Stimulated activated CD4-positive, alpha-beta T cell treated with anti-CD3 and anti-CD28 coated beads, TNF-alpha, amount 100 ng/mL, for 48 hours (primary cell): ENCODE results near the gene PHACTR3.

ENCODE experiments used
- DNase-seq, 3 donors: peaks; one replicate each; pipeline ENCODE4 v3.0.0-alpha.2; 2020; ENCODE audit warnings: low read depth in 3 of 3

The PHACTR3 gene

DNA sequence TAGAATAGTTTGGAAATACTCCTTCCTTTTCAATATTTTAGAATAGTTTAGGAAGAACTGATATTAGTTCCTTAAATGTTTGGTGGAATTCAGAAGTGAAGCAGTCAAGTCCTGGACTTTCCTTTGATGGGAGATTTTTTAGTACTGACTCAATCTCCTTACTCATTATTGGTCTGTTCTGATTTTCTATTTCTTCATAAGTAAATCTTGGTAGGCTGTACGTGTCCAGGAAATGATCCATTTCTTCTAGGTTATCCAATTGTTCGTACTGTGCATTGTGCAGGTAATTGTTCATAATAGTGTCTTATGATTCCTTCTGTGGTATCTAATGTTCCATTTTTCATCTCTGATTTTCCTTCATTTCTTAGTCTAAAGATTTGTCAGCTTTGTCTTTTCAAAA, 190.2 kb downstream of the PHACTR3 start:
- no peak for DNase-seq

DNA sequence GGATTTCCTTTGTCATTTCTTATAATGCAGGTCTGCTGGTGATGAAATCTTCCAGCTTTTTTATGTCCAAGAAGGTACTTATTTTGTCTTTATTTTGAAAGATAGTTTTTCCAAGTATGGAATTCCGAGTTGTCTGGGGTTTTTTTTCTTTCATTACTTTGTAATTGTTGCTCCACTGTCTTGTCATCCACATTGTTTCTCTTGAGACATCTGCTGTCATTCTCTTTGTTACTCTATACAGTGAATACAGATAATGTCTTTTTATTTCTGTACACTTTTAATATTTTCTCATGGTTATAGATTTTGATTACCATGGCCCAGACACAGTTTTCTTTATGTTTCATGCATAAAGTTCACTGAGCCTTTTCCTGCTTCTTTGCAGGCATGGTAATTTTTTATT, 196.0 kb downstream of the PHACTR3 start:
- no peak for DNase-seq

DNA sequence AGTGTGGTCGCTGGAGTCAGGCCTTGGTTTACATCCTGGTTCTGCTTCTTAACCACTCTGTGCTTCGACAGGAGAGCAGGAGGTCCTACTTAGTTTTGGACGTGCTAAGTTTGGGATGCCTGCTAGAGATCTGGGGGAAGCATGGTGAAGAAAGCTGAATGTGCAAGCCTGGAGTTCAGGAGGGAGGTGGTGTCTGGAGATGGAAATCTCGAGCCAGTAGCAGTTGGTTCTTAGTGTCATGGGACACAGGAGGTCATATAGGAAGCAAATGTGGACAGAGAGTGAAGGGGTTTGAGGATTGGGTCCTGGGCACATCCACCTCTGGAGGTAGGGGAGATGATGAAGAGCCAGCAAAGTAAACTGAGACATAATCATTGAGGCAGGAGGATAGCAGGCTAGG, 197.7 kb downstream of the PHACTR3 start:
- no peak for DNase-seq

DNA sequence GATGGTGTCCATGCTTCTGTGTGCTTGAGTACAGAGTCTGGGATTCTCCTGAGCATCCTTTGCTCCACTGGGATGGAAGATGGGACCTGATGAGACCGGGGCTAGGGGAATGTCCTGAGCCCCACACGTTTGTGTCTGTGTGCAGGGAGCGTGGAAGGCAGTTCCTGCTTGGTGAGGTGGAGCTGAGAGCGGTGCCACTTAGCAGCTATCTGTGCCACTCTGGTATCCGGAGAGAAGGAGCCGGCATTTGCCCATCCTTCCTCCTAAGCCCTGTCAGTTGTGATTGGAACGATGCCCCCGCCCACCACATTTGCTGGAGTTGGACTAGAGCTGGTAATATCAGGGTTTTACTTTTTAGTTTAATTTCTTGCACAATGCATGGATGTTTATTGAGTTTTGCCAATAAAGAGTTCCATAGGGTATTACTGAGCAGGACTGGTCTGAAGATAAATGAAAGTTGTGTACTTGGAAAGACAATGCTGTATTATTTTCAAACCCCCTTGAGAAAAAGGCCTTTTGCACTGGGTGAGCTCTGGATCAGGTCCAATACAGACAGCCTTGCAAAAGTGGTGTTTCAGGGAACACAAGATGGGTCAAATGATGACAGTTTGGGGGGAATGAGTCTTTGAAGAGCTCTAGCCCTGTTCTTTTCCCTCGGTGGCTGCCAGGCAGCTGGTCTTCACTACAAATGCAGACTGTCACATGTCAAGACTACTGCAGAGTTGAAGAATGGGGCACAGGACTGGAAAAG, 198.3 kb downstream of the PHACTR3 start:
- DNase-seq, result no peak

GRCh38 chr20:59804347-59804746, 200.0 kb downstream of the PHACTR3 start:
- no peak for DNase-seq

GRCh38 chr20:59804871-59805665, 200.7 kb downstream of the PHACTR3 start:
- no peak for DNase-seq

DNA sequence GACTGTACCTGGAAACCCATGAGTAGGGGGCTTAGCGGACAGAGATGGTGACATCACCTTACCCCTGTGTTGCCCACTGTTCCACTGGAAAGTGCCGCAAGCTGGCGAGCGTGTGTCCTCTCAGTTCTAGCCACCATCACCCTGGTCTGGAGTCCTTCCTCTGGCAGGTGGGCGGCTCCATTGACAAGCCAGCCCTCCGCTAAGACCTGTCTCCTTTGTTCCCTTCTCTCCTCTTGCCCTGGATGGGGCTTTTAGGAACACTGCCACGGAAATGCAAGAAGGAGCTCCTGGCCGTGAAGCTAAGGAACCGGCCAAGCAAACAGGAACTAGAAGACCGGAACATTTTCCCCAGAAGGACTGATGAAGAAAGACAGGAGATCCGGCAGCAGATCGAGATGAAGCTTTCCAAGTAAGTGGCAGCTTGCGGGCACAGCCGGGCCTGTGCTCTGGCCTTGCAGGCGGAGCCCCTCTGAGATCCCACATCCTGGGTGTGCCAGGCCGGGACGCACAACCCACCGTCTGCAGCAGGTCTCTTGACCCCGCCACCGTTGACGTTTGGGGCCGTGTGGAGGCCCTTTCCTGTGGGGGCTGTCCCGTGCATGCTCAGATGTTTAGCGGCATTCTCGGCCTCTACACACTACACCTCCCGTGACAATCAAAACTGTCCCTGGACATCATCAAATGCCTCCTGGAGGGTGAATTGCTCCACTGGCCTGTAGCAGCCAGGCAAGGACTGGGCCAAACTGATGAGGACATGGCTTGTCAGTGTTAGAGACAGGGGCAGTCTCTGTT, 201.6 kb downstream of the PHACTR3 start:
- DNase-seq, result no peak

DNA sequence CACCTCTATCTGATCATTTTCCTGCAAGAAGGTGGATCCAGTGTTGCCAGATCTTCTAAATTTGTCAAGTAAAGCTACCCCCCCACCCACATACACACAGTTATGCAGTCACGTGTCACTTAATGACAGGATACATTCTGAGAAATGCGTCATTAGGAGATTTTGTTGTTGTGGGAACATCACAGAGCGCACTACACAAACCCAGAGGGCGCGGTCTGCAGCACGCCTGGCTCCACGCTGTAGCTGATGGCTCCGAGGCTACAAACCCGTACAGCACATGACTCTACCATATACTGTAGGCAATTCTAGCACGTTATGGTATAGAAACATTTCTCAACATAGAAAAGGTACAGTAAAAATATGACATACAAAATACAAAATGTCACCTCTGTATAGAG, 202.2 kb downstream of the PHACTR3 start:
- no peak for DNase-seq

- no peak for DNase-seq
Measured at GRCh38 chr20:59807909-59808728, 203.8 kb downstream of the PHACTR3 start.

- DNase-seq, result no peak
Measured at GRCh38 chr20:59808729-59809381, 204.5 kb downstream of the PHACTR3 start.

- no peak for DNase-seq
Measured at GRCh38 chr20:59809630-59810448, 205.5 kb downstream of the PHACTR3 start.

GRCh38 chr20:59810449-59811187, 206.3 kb downstream of the PHACTR3 start:
- DNase-seq, result no peak

- no peak for DNase-seq
Measured at GRCh38 chr20:59811681-59812171, 207.4 kb downstream of the PHACTR3 start.

DNA sequence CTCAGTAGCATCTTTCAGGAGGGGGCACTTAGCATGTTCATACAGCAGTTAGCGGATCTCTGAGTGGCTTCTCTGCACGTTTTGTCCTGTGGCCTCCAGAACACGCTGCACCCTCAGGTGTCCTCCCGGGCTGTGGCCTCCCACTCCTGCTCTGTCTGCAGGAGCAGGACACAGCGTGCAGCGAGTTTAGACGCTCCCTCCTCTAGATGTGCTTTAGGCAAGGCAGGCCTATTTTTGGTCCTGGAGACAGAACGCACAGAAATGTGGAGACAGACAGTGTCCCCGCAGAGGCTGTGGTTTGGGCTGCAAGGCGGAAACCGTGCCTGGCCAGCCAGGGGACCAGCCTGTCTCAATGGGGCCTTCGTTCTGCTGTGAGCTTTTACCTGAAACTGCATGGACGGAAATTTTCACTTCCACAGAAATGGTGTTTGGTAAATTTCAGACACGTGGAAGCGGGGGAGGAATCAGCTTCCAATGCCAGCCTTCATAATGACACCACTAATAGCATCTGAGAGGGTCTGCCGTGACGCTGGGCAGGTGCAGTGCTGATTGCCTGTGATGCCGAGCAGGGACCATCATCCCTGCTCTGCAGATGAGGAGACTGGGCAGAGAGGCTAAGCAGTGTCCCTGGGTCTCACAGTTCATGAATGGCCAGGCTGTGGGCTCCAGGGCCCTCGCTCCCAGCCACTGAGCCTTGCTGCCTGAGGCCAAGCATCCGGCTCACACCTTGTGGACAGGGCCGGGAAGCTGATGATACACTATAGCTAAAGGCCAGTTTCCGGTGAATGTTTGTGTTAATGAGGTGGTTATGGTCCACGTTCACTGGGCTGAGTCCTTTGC, 208.2 kb downstream of the PHACTR3 start:
- DNase-seq, result no peak

DNA sequence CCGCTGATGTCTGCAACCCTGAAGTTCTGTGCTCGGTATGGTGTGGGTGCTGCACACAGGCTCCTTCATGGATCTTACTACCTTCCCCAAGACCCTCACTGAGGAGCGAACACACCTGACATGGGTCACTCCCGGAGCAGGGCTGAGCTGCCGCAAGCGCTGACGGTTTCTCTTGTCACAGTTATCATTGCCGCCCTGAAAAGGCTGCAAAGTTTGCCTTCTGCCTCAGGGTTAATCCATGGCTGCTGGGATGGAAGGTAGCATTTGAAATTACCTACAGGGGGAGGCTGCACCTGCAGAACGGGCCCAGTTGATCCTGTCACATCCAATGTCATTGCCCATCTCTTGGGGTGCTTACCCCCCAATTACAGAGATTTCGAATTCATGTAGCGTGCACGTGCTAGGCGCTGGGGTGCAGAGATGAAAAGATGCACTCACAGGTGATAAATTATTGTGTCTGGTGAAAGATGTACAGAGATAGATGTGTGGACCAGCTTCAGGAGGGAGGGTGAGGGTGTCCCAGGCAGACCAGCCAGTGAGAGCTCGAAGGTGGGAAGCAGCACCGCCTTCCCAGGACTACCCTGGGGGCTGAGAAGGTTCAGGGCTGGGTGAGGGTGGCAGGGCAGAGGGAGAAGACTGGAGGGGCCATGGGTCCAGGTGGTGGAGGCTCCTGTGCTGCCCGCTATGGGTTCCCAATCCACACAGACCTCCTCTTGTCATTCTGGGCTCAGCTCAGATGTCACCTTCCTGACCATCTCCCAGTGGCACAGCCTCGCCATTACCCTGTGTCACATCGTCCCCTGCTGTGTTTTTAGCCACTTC, 209.0 kb downstream of the PHACTR3 start:
- no peak for DNase-seq

DNA sequence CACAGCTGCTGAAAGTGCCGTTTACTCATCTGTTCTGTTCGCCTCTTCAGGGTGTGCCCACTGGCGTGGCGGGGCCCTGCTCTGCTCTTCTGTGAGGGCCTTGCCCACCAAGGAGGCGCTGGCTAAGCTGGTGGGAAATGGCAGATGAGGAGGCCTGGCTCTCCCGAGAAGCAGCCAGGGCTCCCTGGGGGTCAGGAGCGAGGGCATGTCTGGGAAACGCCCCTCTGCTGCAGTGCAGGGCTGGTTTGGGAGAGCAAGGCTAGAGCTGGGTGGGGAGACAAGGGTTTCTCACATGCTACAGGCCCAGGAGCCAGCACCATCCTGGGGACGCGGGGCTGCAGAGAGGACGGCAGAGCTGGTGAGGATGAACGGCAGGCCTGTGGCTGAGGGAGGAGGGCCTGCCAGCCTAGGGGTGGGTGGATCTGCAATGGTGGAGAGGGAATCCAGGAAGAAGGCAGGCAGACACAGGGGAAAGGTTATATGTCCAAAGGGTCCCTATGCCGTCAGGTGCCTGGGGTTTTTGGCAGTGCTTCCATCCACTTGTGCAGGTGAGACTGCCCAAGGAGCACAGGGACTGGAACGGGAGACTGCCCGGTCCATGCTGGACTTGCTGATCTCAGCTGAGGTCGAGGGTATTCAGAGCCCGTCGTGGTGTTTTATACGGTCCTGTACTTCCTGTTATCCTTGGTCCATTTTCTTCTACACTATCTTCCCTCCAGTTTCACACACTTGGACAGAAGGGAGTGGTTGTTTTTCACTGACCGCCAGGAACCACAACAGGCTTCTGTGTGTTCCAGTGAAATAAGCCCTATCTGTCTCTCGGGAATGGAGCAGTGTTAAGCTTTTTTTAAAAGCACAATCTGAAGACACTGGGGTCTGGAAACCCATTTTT, 209.9 kb downstream of the PHACTR3 start:
- DNase-seq, result no peak
